ENCODE data around the gene ZNF654. TPM values are rescaled to one million over a fixed set of nuclear protein-coding genes. Genes with fewer than 3 reads are reported as not detected.
A peak's percentile ranks its signal among the peaks of the same experiment; 100 is the strongest.
"Not testable (repeated sequence)": the region's sequence is repeated elsewhere in the genome, so short reads cannot be mapped to it uniquely, and the experiment has no call there.

The ZNF654 gene
- total and polyA plus RNA-seq, 4 experiments from 2014 or later, result 5.9 to 30.3 (median 19.5) TPM

DNA sequence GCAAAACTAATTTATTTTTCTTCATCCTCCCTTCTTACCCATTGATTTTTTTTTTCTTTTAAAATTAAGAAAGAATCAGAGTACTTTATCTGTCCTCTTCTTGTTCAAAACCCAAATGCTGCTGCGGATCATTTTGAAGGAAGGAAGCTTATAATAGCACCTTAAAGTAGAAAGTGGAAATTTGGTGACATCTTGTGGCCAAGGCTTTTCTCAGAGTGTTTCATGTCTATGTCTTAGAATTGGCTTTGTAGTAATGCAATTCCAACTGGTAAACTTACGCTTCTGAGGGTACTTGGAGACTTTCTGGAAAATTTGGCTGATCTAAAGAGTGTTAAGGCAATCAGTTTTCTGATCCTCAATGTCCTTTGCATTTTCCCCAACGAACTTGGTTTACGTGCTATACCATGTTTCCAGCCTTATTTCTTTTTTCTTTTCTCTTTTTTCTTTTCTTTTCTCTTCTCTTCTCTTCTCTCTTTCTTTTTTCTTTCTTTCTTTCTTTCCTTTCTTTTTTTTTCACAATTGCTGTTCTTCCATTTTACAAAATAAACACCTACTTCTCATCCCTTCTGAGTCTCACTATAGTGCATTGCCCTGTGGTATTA, 121.4 kb downstream of the ZNF654 start:
- H3K4me1 ChIP-seq (ENCODE audit: insufficient read depth, low read length), result no peaks in the 10 kb centered on the region
- no peak overlapping the region for H3K4me3 ChIP-seq (ENCODE audit: low read length in 2 of 2)
- Mint-ChIP-seq H3K4me1 (peaks cover 0 to 5% (median 1%) of the 10 kb centered on the region in 4 donors), H3K4me3 (no peak overlapping the region), H3K27me3 (peaks cover 0 to 4% of the 10 kb centered on the region in 2 donors), H3K27ac (no peak overlapping the region), H3K36me3 (peaks cover 6% of the 10 kb centered on the region in 2 donors), H3K9me3 (peaks cover 0 to 25% (median 19%) of the 10 kb centered on the region in 8 donors)
- intact Hi-C loops (cut with micrococcal nuclease), result loop anchor here (1.0 kb wide), 3 partner anchors 409 to 882 kb away; no protein-coding TSS in a partner anchor
- H3K27me3 ChIP-seq (ENCODE audit: insufficient read depth, low read length), result no peaks in the 10 kb centered on the region
- H3K27ac ChIP-seq (ENCODE audit: low read depth, low read length), result no peak overlapping the region
- no peaks in the 10 kb centered on the region for H3K36me3 ChIP-seq (ENCODE audit: insufficient read depth, low read length)
- no peaks in the 10 kb centered on the region for H3K9me3 ChIP-seq (ENCODE audit: control insufficient read depth in 1 of 2, low read length in 2 of 2)
- ChIA-PET CTCF (ENCODE audit: partially characterized antibody) (interaction anchor here (0.7 to 2.3 kb wide), 9 partner anchors 8 to 882 kb away, joined by 3 to 23 read pairs (median 4); partner anchors contain the start of gene C3orf38), POLR2A (ENCODE audit: partially characterized antibody) (no interaction called here)
- peak in 4 of 5 donors; percentile 23 to 39 (median 28) for DNase-seq

DNA sequence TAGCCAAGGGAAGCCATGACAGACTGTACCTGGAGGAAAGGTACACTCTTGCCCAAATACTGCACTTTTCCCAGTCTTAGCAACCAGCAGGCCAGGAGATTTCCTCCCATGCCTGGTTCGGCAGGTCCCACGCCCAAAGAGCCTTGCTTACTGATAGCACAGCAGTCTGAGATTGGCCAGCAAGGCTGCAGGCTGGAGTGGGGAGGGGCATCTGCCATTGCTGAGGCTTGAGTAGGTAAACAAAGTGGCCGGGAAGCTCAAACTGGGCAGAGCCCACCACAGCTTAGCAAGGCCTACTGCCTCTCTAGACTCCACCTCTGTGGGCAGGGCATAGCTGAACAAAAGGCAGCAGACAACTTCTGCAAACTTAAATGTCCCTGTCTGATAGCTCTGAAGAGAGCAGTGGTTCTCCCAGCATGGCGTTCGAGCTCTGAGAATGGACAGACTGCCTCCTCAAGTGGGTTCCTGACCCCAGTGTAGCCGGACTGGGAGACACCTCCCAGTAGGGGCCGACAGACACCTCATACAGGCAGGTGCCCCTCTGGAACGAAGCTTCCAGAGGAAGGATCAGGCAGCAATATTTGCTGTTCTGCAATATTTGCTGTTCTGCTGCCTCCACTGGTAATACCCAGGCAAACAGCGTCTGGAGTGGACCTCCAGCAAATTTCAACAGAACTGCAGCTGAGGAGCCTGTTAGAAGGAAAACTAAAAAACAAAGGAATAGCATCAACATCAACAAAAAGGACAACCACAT, 123.3 kb downstream of the ZNF654 start:
- H3K4me1 ChIP-seq (ENCODE audit: insufficient read depth, low read length); H3K36me3 ChIP-seq (ENCODE audit: insufficient read depth, low read length); H3K27ac ChIP-seq (ENCODE audit: low read depth, low read length); H3K4me3 ChIP-seq (ENCODE audit: low read length in 2 of 2); H3K4me3 Mint-ChIP-seq; H3K36me3 Mint-ChIP-seq; H3K27me3 ChIP-seq (ENCODE audit: insufficient read depth, low read length); POLR2A ChIA-PET (ENCODE audit: partially characterized antibody); DNase-seq; H3K9me3 ChIP-seq (ENCODE audit: control insufficient read depth in 1 of 2, low read length in 2 of 2); H3K4me1 Mint-ChIP-seq; intact Hi-C loops (cut with micrococcal nuclease); H3K27me3 Mint-ChIP-seq: not testable (repeated sequence)
- Mint-ChIP-seq H3K27ac (peak overlapping the region in 1 of 7 donors; percentile 43), H3K9me3 (peaks cover 0 to 39% (median 25%) of the 10 kb centered on the region in 8 donors)
- CTCF ChIA-PET (ENCODE audit: partially characterized antibody), result interaction anchor here (0.8 to 1.1 kb wide), 2 partner anchors 177 to 831 kb away, joined by 3 read pairs; no protein-coding TSS in a partner anchor

GRCh38 chr3:88188436-88188835, 129.4 kb downstream of the ZNF654 start:
- H3K27me3 Mint-ChIP-seq, result peaks cover 0 to 2% of the 10 kb centered on the region in 2 donors
- no peak overlapping the region for H3K4me3 Mint-ChIP-seq
- H3K4me1 Mint-ChIP-seq, result peaks cover 0 to 9% (median 2%) of the 10 kb centered on the region in 4 donors
- H3K27ac Mint-ChIP-seq, result no peak overlapping the region
- Histone ChIP-seq H3K27me3 (ENCODE audit: insufficient read depth, low read length) (no peaks in the 10 kb centered on the region), H3K4me1 (ENCODE audit: insufficient read depth, low read length) (no peaks in the 10 kb centered on the region), H3K27ac (ENCODE audit: low read depth, low read length) (no peak overlapping the region), H3K4me3 (ENCODE audit: low read length in 2 of 2) (no peak overlapping the region), H3K36me3 (ENCODE audit: insufficient read depth, low read length) (no peaks in the 10 kb centered on the region), H3K9me3 (ENCODE audit: control insufficient read depth in 1 of 2, low read length in 2 of 2) (no peaks in the 10 kb centered on the region)
- no peak for DNase-seq
- intact Hi-C loops (cut with micrococcal nuclease), result no loop called here
- CTCF ChIA-PET (ENCODE audit: partially characterized antibody), result interaction anchor here (0.7 kb wide), 1 partner anchor 8 kb away, joined by 5 read pairs; no protein-coding TSS in a partner anchor
- peaks cover 6% of the 10 kb centered on the region in 2 donors for H3K36me3 Mint-ChIP-seq
- POLR2A ChIA-PET (ENCODE audit: partially characterized antibody), result no interaction called here
- H3K9me3 Mint-ChIP-seq, result peaks cover 0 to 35% (median 25%) of the 10 kb centered on the region in 8 donors

GRCh38 chr3:88189361-88189810, 130.3 kb downstream of the ZNF654 start:
- H3K4me3 Mint-ChIP-seq, result peak overlapping the region in 1 of 8 donors; percentile 2
- H3K9me3 ChIP-seq (ENCODE audit: control insufficient read depth in 1 of 2, low read length in 2 of 2), result no peaks in the 10 kb centered on the region
- H3K36me3 Mint-ChIP-seq, result peaks cover 4 to 6% of the 10 kb centered on the region in 2 donors
- no peaks in the 10 kb centered on the region for H3K4me1 ChIP-seq (ENCODE audit: insufficient read depth, low read length)
- no peak overlapping the region for H3K27ac Mint-ChIP-seq
- DNase-seq, result no peak
- no peaks in the 10 kb centered on the region for H3K36me3 ChIP-seq (ENCODE audit: insufficient read depth, low read length)
- no peak overlapping the region for H3K27ac ChIP-seq (ENCODE audit: low read depth, low read length)
- POLR2A ChIA-PET (ENCODE audit: partially characterized antibody), result no interaction called here
- peaks cover 0 to 9% (median 2%) of the 10 kb centered on the region in 4 donors for H3K4me1 Mint-ChIP-seq
- H3K27me3 Mint-ChIP-seq, result no peaks in the 10 kb centered on the region
- CTCF ChIA-PET (ENCODE audit: partially characterized antibody), result interaction anchor here (0.7 to 0.9 kb wide), 4 partner anchors 9 to 930 kb away, joined by 3 to 5 read pairs (median 3); no protein-coding TSS in a partner anchor
- intact Hi-C loops (cut with micrococcal nuclease), result no loop called here
- H3K4me3 ChIP-seq (ENCODE audit: low read length in 2 of 2), result no peak overlapping the region
- H3K9me3 Mint-ChIP-seq, result peaks cover 0 to 30% (median 17%) of the 10 kb centered on the region in 8 donors
- no peaks in the 10 kb centered on the region for H3K27me3 ChIP-seq (ENCODE audit: insufficient read depth, low read length)

- no peak overlapping the region for H3K4me3 Mint-ChIP-seq
- no peak for DNase-seq
Measured at GRCh38 chr3:88191872-88192409, 132.9 kb downstream of the ZNF654 start.

DNA sequence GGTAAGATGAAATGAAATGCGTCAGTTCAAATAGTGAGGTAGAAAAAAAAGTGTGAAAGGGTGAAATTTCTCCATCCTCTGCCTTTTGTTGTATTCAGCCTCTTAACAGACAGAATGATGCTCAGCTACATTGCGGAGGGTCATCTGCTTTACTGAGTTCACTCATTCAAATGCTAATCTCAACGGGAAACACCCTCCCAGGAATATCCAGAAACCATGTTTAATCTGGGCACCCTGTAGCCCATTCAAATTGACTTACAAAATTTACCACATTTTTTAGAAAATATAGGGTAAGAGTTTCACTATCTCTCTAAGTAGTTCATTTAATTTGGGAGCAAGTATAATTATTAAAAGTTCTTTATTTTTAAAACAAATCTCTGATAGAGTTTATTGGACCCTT, 133.6 kb downstream of the ZNF654 start:
- Mint-ChIP-seq H3K27ac (no peak overlapping the region), H3K9me3 (peaks cover 0 to 4% (median under 1%) of the 10 kb centered on the region in 8 donors), H3K27me3 (no peaks in the 10 kb centered on the region), H3K36me3 (no peaks in the 10 kb centered on the region), H3K4me1 (peaks cover 0 to 9% (median 2%) of the 10 kb centered on the region in 4 donors), H3K4me3 (no peak overlapping the region)
- Histone ChIP-seq H3K9me3 (ENCODE audit: control insufficient read depth in 1 of 2, low read length in 2 of 2) (no peaks in the 10 kb centered on the region), H3K4me3 (ENCODE audit: low read length in 2 of 2) (no peak overlapping the region), H3K36me3 (ENCODE audit: insufficient read depth, low read length) (no peaks in the 10 kb centered on the region), H3K27me3 (ENCODE audit: insufficient read depth, low read length) (no peaks in the 10 kb centered on the region), H3K4me1 (ENCODE audit: insufficient read depth, low read length) (no peaks in the 10 kb centered on the region), H3K27ac (ENCODE audit: low read depth, low read length) (no peak overlapping the region)
- intact Hi-C loops (cut with micrococcal nuclease), result no loop called here
- DNase-seq, result no peak
- ChIA-PET CTCF (ENCODE audit: partially characterized antibody) (no interaction called here), POLR2A (ENCODE audit: partially characterized antibody) (no interaction called here)

More at GRCh38 chr3:88191872-88192409, 132.9 kb downstream of the ZNF654 start:
- H3K36me3 ChIP-seq (ENCODE audit: insufficient read depth, low read length), result no peaks in the 10 kb centered on the region
- no peaks in the 10 kb centered on the region for H3K27me3 ChIP-seq (ENCODE audit: insufficient read depth, low read length)
- Mint-ChIP-seq H3K36me3 (no peaks in the 10 kb centered on the region), H3K27me3 (no peaks in the 10 kb centered on the region), H3K27ac (no peak overlapping the region), H3K9me3 (peaks cover 0 to 8% (median under 1%) of the 10 kb centered on the region in 8 donors), H3K4me1 (peaks cover 0 to 9% (median 2%) of the 10 kb centered on the region in 4 donors)
- no peaks in the 10 kb centered on the region for H3K4me1 ChIP-seq (ENCODE audit: insufficient read depth, low read length)
- H3K27ac ChIP-seq (ENCODE audit: low read depth, low read length), result no peak overlapping the region
- intact Hi-C loops (cut with micrococcal nuclease), result no loop called here
- POLR2A ChIA-PET (ENCODE audit: partially characterized antibody), result no interaction called here
- H3K9me3 ChIP-seq (ENCODE audit: control insufficient read depth in 1 of 2, low read length in 2 of 2), result no peaks in the 10 kb centered on the region
- H3K4me3 ChIP-seq (ENCODE audit: low read length in 2 of 2), result no peak overlapping the region
- CTCF ChIA-PET (ENCODE audit: partially characterized antibody), result no interaction called here
